Measurements from ENCODE around the gene CDC42BPA. TPM values are rescaled to one million over a fixed set of nuclear protein-coding genes. Genes with fewer than 3 reads are reported as not detected.

CDC42BPA gene
- total RNA-seq, 4 donors from 2014 or later = 47.0 to 58.6 (median 54.8) TPM

DNA sequence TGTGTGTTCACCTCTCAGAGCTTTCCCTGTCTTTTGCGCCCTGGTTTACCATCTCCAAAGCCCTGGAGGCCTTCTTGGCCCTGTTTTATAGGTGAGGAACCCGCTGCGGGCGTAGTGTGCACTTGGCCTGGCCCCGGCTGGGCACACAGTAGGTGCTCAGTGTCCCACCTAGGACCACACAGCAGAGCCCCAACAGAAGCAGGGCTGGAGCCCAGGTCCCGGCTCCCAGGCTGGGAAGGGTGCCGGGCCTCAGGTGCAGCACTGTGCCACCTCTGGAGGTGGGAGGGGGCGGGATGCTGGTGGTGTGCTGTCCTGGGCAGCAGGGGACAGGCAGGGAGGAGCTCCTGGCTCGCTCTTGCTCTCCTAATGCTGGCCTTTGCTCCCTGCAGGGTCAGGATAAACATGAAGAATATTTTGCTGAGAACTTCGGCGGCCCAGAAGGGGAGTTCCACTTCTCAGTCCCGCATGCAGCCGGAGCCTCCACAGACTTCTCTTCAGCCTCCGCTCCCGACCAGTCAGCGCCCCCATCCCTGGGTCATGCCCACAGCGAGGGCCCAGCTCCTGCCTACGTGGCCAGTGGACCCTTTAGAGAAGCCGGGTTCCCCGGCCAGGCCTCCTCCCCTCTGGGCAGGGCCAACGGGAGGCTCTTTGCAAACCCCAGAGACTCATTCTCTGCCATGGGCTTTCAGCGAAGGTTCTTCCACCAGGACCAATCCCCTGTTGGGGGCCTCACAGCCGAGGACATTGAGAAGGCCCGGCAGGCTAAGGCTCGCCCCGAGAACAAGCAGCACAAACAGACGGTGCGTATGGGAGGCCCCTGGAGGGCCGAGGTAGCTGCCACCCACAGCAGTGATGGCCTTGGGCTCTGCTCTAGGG is 353.4 kb downstream of the CDC42BPA start:
- Histone ChIP-seq H3K27ac (no peak overlapping the region), H3K36me3 (peaks cover 0 to 82% (median 0%) of the 10 kb centered on the region in 3 donors)
- 82 to 84% methylated on average over 13 to 25 of the region's 29 CpGs for WGBS, 2 donors

DNA sequence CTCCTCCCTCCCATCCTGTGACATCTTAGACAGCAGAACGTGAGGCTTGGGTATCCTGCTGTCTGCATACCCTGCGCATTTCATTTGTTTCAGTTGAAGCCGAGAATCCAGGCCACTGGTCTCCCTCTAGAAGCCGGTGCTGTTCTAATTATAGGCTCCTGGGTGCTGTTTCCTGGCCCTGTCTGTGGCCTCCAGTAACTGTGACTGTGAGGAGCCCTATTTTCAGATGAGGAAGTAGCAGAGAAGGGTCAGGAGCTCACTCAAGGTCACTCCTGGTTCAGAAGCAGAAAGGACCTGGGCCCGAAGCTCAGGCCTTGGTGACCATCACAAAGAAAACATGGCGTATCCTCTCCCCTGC is 354.2 kb downstream of the CDC42BPA start:
- Histone ChIP-seq H3K4me3 (no peak overlapping the region), H3K9me3 (no peaks in the 10 kb centered on the region), H3K27me3 (no peaks in the 10 kb centered on the region), H3K4me1 (no peaks in the 10 kb centered on the region), H3K36me3 (peaks cover 0 to 74% (median 0%) of the 10 kb centered on the region in 3 donors), H3K27ac (no peak overlapping the region)
- TF ChIP-seq, protein P1, sequence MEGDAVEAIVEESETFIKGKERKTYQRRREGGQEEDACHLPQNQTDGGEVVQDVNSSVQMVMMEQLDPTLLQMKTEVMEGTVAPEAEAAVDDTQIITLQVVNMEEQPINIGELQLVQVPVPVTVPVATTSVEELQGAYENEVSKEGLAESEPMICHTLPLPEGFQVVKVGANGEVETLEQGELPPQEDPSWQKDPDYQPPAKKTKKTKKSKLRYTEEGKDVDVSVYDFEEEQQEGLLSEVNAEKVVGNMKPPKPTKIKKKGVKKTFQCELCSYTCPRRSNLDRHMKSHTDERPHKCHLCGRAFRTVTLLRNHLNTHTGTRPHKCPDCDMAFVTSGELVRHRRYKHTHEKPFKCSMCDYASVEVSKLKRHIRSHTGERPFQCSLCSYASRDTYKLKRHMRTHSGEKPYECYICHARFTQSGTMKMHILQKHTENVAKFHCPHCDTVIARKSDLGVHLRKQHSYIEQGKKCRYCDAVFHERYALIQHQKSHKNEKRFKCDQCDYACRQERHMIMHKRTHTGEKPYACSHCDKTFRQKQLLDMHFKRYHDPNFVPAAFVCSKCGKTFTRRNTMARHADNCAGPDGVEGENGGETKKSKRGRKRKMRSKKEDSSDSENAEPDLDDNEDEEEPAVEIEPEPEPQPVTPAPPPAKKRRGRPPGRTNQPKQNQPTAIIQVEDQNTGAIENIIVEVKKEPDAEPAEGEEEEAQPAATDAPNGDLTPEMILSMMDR (IDR thresholded peaks at IDR 0.05) = no peak
- TF ChIP-seq POLR2A (IDR thresholded peaks at IDR 0.05) = no peak
- no peak for TF ChIP-seq EP300 (IDR thresholded peaks at IDR 0.05)
- 69 to 74% methylated on average over 6 of the region's 6 CpGs for WGBS, 2 donors
- no peak for DNase-seq (ENCODE audit: low spot score in 2 of 2)

More for the DNA sequence above, 353.4 kb downstream of the CDC42BPA start:
- H3K27me3 ChIP-seq = no peaks in the 10 kb centered on the region
- no peak for DNase-seq (ENCODE audit: low spot score in 2 of 2)
- TF ChIP-seq POLR2A (IDR thresholded peaks at IDR 0.05) (no peak), EP300 (IDR thresholded peaks at IDR 0.05) (no peak)
- TF ChIP-seq, protein P1 (IDR thresholded peaks at IDR 0.05) = no peak
- H3K9me3 ChIP-seq = no peaks in the 10 kb centered on the region
- H3K4me1 ChIP-seq = no peaks in the 10 kb centered on the region
- no peak overlapping the region for H3K4me3 ChIP-seq

DNA sequence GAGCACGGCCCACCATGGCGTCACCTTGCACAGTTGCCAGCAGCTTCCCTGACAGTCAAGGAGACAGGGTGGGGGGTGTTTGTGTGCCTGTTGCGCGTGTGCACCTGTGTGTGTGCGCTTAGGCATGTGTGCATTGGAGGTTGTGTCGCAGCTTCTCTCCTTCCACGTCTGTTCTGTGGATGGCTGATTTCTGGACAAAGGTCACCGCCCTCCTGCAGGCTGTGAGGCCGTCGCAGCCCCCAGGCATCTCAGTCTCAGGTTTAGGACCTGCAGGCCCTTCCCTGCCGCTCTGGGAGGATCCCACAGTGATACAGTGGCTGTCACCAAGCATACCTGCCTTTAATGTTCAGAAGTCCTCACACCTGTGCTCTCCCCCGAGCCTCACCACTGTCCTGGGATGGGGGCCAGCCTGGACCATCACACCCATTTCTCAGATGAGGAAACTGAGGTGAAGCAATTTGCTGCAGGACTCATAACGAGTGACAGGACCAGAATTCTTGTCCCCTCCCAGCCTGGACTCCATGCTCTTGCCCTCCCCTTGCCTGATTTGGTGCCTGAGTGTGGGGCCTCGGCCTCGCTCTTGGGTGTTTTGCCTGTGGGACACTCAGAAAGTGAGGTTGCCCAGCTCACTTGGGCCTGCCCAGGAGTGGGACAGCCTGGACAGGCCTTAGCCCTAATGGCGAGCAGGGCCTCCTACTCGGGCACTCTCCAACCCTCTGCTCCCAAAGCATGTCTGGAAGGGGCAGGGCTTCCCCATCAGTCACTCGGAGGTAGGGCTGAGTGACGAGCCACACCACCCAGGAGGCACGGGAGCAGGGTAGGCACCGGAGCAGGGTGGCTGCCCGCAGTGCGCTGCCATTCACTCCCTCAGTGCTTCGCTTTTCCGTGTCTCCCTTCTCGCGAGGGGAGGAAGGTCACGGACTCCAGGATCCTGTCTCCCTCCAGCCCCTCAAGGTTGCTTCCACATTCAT is 355.6 kb downstream of the CDC42BPA start:
- DNase-seq (ENCODE audit: low spot score in 2 of 2) = no peak
- WGBS, 2 donors = 89 to 92% methylated on average over 26 of the region's 28 CpGs
- H3K9me3 ChIP-seq = no peaks in the 10 kb centered on the region
- no peak for TF ChIP-seq POLR2A (IDR thresholded peaks at IDR 0.05)
- no peaks in the 10 kb centered on the region for H3K27me3 ChIP-seq
- H3K4me3 ChIP-seq = no peak overlapping the region
- H3K36me3 ChIP-seq = peaks cover 0 to 61% (median 0%) of the 10 kb centered on the region in 3 donors
- no peak overlapping the region for H3K27ac ChIP-seq
- H3K4me1 ChIP-seq = no peaks in the 10 kb centered on the region

DNA sequence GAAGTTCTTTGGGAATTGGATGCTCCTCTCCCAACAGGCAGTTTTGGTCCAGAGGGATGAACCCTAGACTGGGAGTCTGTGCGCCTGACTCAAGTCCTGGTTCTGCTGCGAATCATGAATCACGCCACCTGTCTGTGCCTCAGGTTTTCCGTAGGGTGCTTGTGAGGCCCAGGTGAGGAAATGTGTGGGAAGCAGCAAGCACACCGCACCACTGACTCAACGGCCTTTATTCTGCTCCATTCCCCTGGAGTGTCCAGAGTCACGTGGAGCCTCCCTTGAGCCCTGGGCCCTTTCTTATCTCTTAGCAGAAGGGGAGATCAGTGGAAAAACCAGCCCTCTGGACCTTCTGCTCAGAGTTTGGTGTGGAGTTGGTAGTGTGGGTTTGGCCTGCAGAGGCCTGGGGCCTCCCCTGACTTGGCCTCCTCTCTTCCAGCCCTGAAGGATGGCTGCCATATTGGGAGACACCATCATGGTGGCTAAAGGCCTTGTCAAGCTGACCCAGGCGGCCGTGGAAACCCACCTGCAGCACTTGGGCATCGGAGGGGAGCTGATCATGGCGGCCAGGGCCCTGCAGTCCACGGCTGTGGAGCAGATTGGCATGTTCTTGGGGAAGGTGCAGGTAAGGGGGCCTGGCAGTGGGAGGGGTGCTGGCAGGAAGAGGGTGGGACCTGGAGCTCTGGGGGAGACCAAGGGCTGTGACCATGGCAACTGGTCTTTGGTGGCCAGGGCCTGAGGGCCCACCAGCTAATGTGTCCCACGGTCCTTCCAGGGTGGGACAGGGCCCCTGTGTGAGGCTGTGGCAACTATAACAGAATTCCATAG is 357.1 kb downstream of the CDC42BPA start:
- Histone ChIP-seq H3K27ac (no peak overlapping the region), H3K36me3 (peaks cover 0 to 46% (median 0%) of the 10 kb centered on the region in 3 donors), H3K27me3 (no peaks in the 10 kb centered on the region), H3K4me3 (no peak overlapping the region), H3K4me1 (no peaks in the 10 kb centered on the region), H3K9me3 (no peaks in the 10 kb centered on the region)
- 95 to 97% methylated on average over 12 to 13 of the region's 13 CpGs for whole genome bisulfite sequencing, 2 donors
- no peak for DNase-seq (ENCODE audit: low spot score in 2 of 2)
- TF ChIP-seq, protein P1 (IDR thresholded peaks at IDR 0.05) = no peak
- no peak for TF ChIP-seq EP300 (IDR thresholded peaks at IDR 0.05)
- no peak for TF ChIP-seq POLR2A (IDR thresholded peaks at IDR 0.05)

DNA sequence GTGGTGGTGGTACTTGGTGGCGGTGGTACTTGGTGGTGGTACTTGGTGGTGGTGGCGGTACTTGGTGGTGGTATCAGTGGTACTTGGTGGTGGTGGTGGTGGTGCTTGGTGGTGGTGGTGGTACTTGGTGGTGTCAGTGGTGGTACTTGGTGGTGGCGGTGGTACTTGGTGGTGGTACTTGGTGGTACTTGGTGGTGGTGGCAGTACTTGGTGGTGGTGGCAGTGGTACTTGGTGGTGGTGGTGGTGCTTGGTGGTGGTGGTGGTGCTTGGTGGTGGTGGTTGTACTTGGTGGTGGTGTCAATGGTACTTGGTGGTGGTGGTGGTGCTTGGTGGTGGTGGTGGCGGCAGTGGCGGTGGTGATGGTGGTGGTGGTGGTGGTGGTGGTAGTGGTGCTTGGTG is 358.0 kb downstream of the CDC42BPA start:
- DNase-seq (ENCODE audit: low spot score in 2 of 2) = no peak
- H3K4me3 ChIP-seq = no peak overlapping the region

More for the DNA sequence above, 358.0 kb downstream of the CDC42BPA start:
- no peaks in the 10 kb centered on the region for H3K27me3 ChIP-seq
- peaks cover 0 to 37% (median 0%) of the 10 kb centered on the region in 3 donors for H3K36me3 ChIP-seq
- H3K4me1 ChIP-seq = no peaks in the 10 kb centered on the region
- TF ChIP-seq, protein P1 (IDR thresholded peaks at IDR 0.05) = no peak
- TF ChIP-seq EP300 (IDR thresholded peaks at IDR 0.05) (no peak), POLR2A (IDR thresholded peaks at IDR 0.05) (no peak)
- H3K27ac ChIP-seq = no peak overlapping the region
- H3K9me3 ChIP-seq = no peaks in the 10 kb centered on the region
- 83% methylated on average over 5 of the region's 5 CpGs for WGBS, 2 donors
